Activated T-helper 17 cell treated with anti-CD3 and anti-CD28 coated beads, Interleukin-2, amount 50 U/mL, for 72 hours (primary cell): ENCODE data around the gene OSBPL8. TPM values are rescaled to one million over a fixed set of nuclear protein-coding genes. Genes with fewer than 3 reads are reported as not detected.

Source experiments
- ATAC-seq: fragments of 150-1000 bp; cut with Tn5 transposase; replicated peaks from 2 replicates; pipeline ENCODE4 v1.10.0; 2021; ENCODE audit warnings: mild to moderate bottlenecking, moderate library complexity
- H3K27ac Mint-ChIP-seq: one replicate; pipeline ENCODE4 v1.8.0; 2022; ENCODE audit warnings: mixed read lengths
- H3K27me3 Mint-ChIP-seq: one replicate; pipeline ENCODE4 v1.8.0; 2022; ENCODE audit warnings: mixed read lengths
- H3K36me3 Mint-ChIP-seq: one replicate; pipeline ENCODE4 v1.8.0; 2022; ENCODE audit warnings: low read depth, mild to moderate bottlenecking, mixed read lengths
- H3K4me1 Mint-ChIP-seq: one replicate; pipeline ENCODE4 v1.8.0; 2022; ENCODE audit warnings: mixed read lengths
- H3K4me3 Mint-ChIP-seq: one replicate; pipeline ENCODE4 v1.8.0; 2022; ENCODE audit warnings: mild to moderate bottlenecking, mixed read lengths
- H3K9me3 Mint-ChIP-seq: one replicate; pipeline ENCODE4 v1.8.0; 2022; ENCODE audit warnings: mixed read lengths
- total RNA-seq, 2 donors: library from RNA; stranded (reverse); gene quantifications; one replicate each; pipeline ENCODE4 v1.2.3, GENCODE V29; 2022

OSBPL8 gene
- total RNA-seq, 2 donors from 2014 or later, result 40.5 to 68.2 TPM

DNA sequence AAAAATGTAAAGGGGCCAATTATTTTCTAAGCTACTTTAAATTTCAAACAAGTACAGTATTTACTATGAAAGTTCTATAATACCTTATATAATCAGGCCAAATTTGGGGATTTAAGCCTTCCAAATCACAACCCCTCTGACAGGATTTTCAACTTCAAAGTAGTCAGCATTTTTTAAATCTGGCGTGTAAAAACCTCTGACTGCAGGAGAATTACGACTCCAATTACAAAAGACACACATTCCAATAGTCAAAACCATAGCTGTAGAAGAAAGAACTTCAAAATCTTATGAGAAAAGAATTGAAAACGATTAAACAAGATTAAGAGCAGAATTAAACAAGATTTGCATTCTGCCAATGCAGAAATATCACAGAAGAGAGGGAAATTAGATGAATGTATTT, 12.7 kb downstream of the OSBPL8 start:
- Mint-ChIP-seq H3K9me3 (no peaks in the 10 kb centered on the region), H3K36me3 (no peaks in the 10 kb centered on the region), H3K4me1 (peaks cover 48% of the 10 kb centered on the region), H3K27me3 (no peaks in the 10 kb centered on the region), H3K27ac (no peak overlapping the region), H3K4me3 (no peak overlapping the region)
- no peak for ATAC-seq

- peak; percentile 85 for ATAC-seq
- H3K4me1 Mint-ChIP-seq, result peaks cover 48% of the 10 kb centered on the region
- H3K27ac Mint-ChIP-seq, result no peak overlapping the region
- H3K4me3 Mint-ChIP-seq, result peak overlapping the region; percentile 41
- H3K27me3 Mint-ChIP-seq, result no peaks in the 10 kb centered on the region
- H3K9me3 Mint-ChIP-seq, result no peaks in the 10 kb centered on the region
- no peaks in the 10 kb centered on the region for H3K36me3 Mint-ChIP-seq
Observed at GRCh38 chr12:76545486-76545885, 14.1 kb downstream of the OSBPL8 start.

GRCh38 chr12:76544601-76545261, 14.8 kb downstream of the OSBPL8 start:
- H3K4me3 Mint-ChIP-seq, result no peak overlapping the region
- H3K27ac Mint-ChIP-seq, result no peak overlapping the region
- no peaks in the 10 kb centered on the region for H3K9me3 Mint-ChIP-seq
- no peaks in the 10 kb centered on the region for H3K36me3 Mint-ChIP-seq
- peak; percentile 77 for ATAC-seq
- no peaks in the 10 kb centered on the region for H3K27me3 Mint-ChIP-seq
- H3K4me1 Mint-ChIP-seq, result peaks cover 46% of the 10 kb centered on the region

GRCh38 chr12:76543813-76544347, 15.7 kb downstream of the OSBPL8 start:
- H3K27me3 Mint-ChIP-seq, result no peaks in the 10 kb centered on the region
- peaks cover 40% of the 10 kb centered on the region for H3K4me1 Mint-ChIP-seq
- no peak for ATAC-seq
- H3K9me3 Mint-ChIP-seq, result no peaks in the 10 kb centered on the region
- no peaks in the 10 kb centered on the region for H3K36me3 Mint-ChIP-seq
- H3K4me3 Mint-ChIP-seq, result no peak overlapping the region
- no peak overlapping the region for H3K27ac Mint-ChIP-seq

GRCh38 chr12:76542908-76543307, 16.7 kb downstream of the OSBPL8 start:
- Mint-ChIP-seq H3K4me3 (no peak overlapping the region), H3K36me3 (no peaks in the 10 kb centered on the region), H3K9me3 (no peaks in the 10 kb centered on the region), H3K27me3 (no peaks in the 10 kb centered on the region), H3K4me1 (peaks cover 31% of the 10 kb centered on the region), H3K27ac (peak overlapping the region; percentile 27)
- no peak for ATAC-seq

- peaks cover 29% of the 10 kb centered on the region for H3K4me1 Mint-ChIP-seq
Observed at GRCh38 chr12:76539727-76540126, 19.8 kb downstream of the OSBPL8 start.

GRCh38 chr12:76537923-76538322, 21.6 kb downstream of the OSBPL8 start:
- Mint-ChIP-seq H3K4me3 (no peak overlapping the region), H3K36me3 (peaks cover 36% of the 10 kb centered on the region), H3K9me3 (no peaks in the 10 kb centered on the region), H3K27ac (no peak overlapping the region), H3K27me3 (no peaks in the 10 kb centered on the region), H3K4me1 (peaks cover 26% of the 10 kb centered on the region)
- no peak for ATAC-seq

More at GRCh38 chr12:76539727-76540126, 19.8 kb downstream of the OSBPL8 start:
- no peak overlapping the region for H3K4me3 Mint-ChIP-seq
- no peak for ATAC-seq
- peaks cover 18% of the 10 kb centered on the region for H3K36me3 Mint-ChIP-seq
- H3K9me3 Mint-ChIP-seq, result no peaks in the 10 kb centered on the region
- H3K27ac Mint-ChIP-seq, result no peak overlapping the region
- H3K27me3 Mint-ChIP-seq, result no peaks in the 10 kb centered on the region

- Mint-ChIP-seq H3K4me3 (no peak overlapping the region), H3K27ac (no peak overlapping the region), H3K27me3 (no peaks in the 10 kb centered on the region), H3K36me3 (peaks cover 40% of the 10 kb centered on the region), H3K9me3 (no peaks in the 10 kb centered on the region), H3K4me1 (peaks cover 16% of the 10 kb centered on the region)
- ATAC-seq, result no peak
Observed at GRCh38 chr12:76536546-76536945, 23.0 kb downstream of the OSBPL8 start.

DNA sequence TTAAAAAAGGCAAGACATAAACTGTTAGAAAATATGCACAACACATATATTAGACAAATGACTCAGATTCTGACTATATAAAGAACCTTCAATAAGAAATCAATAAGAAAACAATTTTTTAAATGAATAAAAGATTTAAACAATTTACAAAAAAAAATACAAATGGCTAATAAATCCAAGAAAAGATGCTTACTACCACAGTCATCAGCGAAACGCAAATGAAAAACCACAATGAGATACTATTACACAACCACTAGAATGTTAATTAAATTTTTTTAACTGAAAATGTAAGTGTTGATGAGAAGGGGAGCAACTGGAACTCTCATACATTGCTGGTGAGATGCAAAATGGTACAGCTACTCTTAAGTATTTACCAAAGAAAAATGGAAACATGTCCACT, 24.4 kb downstream of the OSBPL8 start:
- peaks cover 28% of the 10 kb centered on the region for H3K4me1 Mint-ChIP-seq
- no peak overlapping the region for H3K4me3 Mint-ChIP-seq
- H3K9me3 Mint-ChIP-seq, result no peaks in the 10 kb centered on the region
- no peak overlapping the region for H3K27ac Mint-ChIP-seq
- ATAC-seq, result no peak
- H3K36me3 Mint-ChIP-seq, result peaks cover 40% of the 10 kb centered on the region
- no peaks in the 10 kb centered on the region for H3K27me3 Mint-ChIP-seq

DNA sequence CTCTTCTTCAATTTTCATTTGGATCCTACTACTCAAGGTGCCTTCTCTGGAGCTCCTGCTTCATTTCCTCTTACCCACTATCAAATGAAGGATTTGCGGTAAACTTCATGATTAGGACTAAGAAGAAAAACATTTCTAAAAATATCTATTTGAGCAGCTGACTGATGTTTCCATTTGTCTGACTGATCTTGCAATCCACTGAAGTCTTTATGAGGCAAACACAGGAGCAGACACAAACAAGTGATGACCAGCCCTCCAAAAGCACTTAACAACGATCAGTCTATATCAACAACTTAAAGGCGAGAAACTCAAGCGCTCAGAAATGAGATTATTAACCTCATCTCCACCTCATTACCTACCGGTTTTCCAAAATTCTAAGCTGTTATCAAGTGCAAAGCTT, 26.2 kb downstream of the OSBPL8 start:
- Mint-ChIP-seq H3K27me3 (no peaks in the 10 kb centered on the region), H3K27ac (no peak overlapping the region), H3K36me3 (peaks cover 47% of the 10 kb centered on the region), H3K4me1 (peaks cover 28% of the 10 kb centered on the region), H3K9me3 (no peaks in the 10 kb centered on the region), H3K4me3 (no peak overlapping the region)
- ATAC-seq, result no peak

- Mint-ChIP-seq H3K27me3 (no peaks in the 10 kb centered on the region), H3K9me3 (no peaks in the 10 kb centered on the region), H3K4me1 (peaks cover 28% of the 10 kb centered on the region), H3K27ac (no peak overlapping the region), H3K4me3 (no peak overlapping the region), H3K36me3 (peaks cover 51% of the 10 kb centered on the region)
- ATAC-seq, result no peak
Observed at GRCh38 chr12:76532520-76532919, 27.1 kb downstream of the OSBPL8 start.

GRCh38 chr12:76531056-76531455, 28.5 kb downstream of the OSBPL8 start:
- Mint-ChIP-seq H3K27ac (peak overlapping the region; percentile 11), H3K9me3 (no peaks in the 10 kb centered on the region), H3K4me1 (peaks cover 28% of the 10 kb centered on the region), H3K4me3 (no peak overlapping the region), H3K36me3 (peaks cover 43% of the 10 kb centered on the region), H3K27me3 (no peaks in the 10 kb centered on the region)
- ATAC-seq, result no peak

- Mint-ChIP-seq H3K27ac (peak overlapping the region; percentile 11), H3K4me1 (peaks cover 24% of the 10 kb centered on the region), H3K27me3 (no peaks in the 10 kb centered on the region), H3K4me3 (no peak overlapping the region), H3K9me3 (no peaks in the 10 kb centered on the region), H3K36me3 (peaks cover 37% of the 10 kb centered on the region)
- no peak for ATAC-seq
Observed at GRCh38 chr12:76530516-76530915, 29.1 kb downstream of the OSBPL8 start.

GRCh38 chr12:76529226-76529918, 30.2 kb downstream of the OSBPL8 start:
- Mint-ChIP-seq H3K36me3 (peaks cover 33% of the 10 kb centered on the region), H3K4me1 (peaks cover 20% of the 10 kb centered on the region)
- ATAC-seq, result no peak

GRCh38 chr12:76523408-76523807, 36.2 kb downstream of the OSBPL8 start:
- Mint-ChIP-seq H3K27me3 (no peaks in the 10 kb centered on the region), H3K4me3 (no peak overlapping the region), H3K27ac (no peak overlapping the region), H3K9me3 (no peaks in the 10 kb centered on the region), H3K4me1 (peaks cover 33% of the 10 kb centered on the region), H3K36me3 (peaks cover 30% of the 10 kb centered on the region)
- no peak for ATAC-seq

More at GRCh38 chr12:76529226-76529918, 30.2 kb downstream of the OSBPL8 start:
- no peak overlapping the region for H3K4me3 Mint-ChIP-seq
- H3K27me3 Mint-ChIP-seq, result no peaks in the 10 kb centered on the region
- no peaks in the 10 kb centered on the region for H3K9me3 Mint-ChIP-seq
- no peak overlapping the region for H3K27ac Mint-ChIP-seq
